HG03135 (cell line): ENCODE measurements around the gene TSPAN12.

Experiments used
- ATAC-seq: cut with Tn5 transposase; IDR thresholded peaks from one replicate; pipeline ENCODE4 v1.9.1; 2021; ENCODE audit warnings: mild to moderate bottlenecking, moderate library complexity; ENCODE audit not compliant: unreplicated experiment

TSPAN12 gene

DNA sequence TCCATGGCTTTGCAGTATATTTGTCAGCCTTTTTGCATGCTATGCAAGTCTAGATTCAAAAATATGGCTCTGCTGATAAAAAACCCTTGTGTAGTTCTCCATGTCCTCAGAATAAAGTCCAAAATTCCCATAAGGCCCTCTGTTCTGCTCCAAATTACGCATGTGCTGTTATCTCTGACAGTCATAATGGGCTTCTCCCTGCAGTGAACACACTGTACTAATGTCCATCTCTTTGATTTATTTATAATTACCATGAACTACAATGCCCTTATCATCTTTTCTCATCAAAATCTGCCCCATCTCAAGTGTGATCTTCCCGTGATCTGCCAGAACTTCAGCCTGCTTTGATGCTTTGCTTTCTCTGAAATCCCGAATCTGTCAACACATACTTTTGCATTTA lies 87.7 kb downstream of the TSPAN12 start:
- no peak for ATAC-seq

DNA sequence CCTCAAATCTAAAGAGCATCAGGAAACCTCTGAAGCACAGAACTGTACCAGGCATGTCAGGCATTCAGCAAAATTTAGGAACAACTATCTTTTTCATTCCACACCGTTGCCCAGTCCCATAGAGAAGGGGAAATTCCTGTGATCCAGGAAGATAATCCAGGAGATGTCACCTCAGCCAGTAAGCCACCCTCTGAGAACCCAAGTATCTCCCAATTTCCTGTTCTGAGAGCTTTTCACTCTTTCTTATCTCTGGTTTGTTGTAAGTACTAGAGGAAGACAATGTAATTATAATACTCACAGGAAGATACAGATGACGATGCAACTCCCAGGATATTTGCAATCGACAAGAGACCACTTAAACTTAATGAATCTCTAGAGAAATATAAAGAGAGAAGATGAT lies 97.1 kb downstream of the TSPAN12 start:
- no peak for ATAC-seq

DNA sequence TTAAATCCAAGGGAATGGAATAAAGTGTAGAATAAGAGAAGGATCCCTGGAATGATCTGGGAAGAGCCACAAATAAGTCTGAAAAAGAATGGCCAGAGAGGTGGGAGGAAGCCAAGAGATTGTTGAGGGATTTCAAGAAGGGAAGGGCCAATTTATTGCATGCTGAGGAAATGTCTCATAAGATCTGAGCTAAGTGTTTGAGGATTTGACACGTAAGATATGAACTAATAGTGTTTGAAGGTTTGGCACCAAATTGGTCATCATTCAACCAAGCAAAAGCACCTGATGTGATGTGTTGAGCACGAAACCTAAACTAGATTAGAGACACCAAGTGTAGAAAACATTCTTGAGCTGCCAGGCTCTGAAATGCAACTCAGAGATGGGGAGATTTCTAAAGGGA lies 97.9 kb downstream of the TSPAN12 start:
- ATAC-seq = no peak

GRCh38 chr7:120743128-120743527 lies 114.8 kb downstream of the TSPAN12 start:
- no peak for ATAC-seq

GRCh38 chr7:120742372-120742771 lies 115.6 kb downstream of the TSPAN12 start:
- ATAC-seq = no peak

- no peak for ATAC-seq
Observed at GRCh38 chr7:120741371-120742042, 116.4 kb downstream of the TSPAN12 start.

DNA sequence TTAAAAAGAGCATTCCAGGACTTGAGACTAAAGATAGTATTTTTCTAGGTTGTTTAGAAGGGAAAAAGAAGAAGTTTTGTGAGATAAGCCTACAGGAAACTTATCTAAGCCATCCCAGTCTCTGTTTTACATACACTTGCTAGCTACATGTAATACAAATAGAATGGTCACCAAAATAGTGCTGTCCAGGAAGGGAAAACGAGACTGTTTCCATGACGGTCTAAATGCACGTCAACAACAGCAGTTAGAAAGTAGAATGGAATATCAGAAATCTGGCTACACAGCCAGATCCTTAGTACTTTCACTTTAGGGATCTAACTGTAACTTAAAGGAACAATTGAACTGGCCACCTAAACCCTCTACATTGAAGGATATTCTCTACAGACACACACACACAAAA lies 117.6 kb downstream of the TSPAN12 start:
- no peak for ATAC-seq

DNA sequence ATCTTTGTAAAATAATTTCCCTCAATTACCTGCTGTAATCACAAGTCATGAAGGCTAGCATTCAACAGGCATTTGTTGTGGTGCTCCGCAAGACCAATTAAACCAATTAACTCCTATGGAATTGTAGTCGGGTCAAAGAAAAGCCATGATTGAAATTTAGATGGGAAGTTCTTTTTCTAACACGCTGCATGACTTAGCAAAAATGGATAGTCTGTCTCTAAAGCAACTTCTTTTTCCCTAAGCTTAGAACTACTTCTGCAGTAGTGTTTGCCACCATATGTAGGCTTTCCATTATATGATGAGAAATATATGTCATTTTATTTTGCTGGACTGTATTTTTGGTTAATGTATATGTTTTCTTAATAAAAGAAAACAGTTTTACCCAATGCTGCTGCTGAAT lies 119.1 kb downstream of the TSPAN12 start:
- ATAC-seq = no peak
